HCT116 (cell line): ENCODE results near the gene FKBP5. TPM values are rescaled to one million over a fixed set of nuclear protein-coding genes. Genes with fewer than 3 reads are reported as not detected.

Experiments used
- ATAC-seq: fragments of 200-7000 bp; cut with Tn5 transposase; 2 replicates; pipeline ENCODE4 v1.9.1; 2020; ENCODE audit warnings: mild to moderate bottlenecking, moderate library complexity
- BruUV-seq: library from RNA; stranded (reverse); fragments of 400-500 nt; replicated peaks from 2 replicates; lab custom pipeline; 2021; lab: Mats Ljungman, UMichigan
- CTCF ChIA-PET: fragments of 300-600 bp; sonication (Branson Sonifier 250); formaldehyde crosslinking; loops from one replicate; lab custom pipeline; 2021; ENCODE audit warnings: antibody characterized with exemption; lab: Charles Lee
- POLR2A ChIA-PET: fragments of 300-600, 350-600 bp; sonication (Branson Sonifier 250); formaldehyde crosslinking; loops from one replicate; lab custom pipeline; 2021; ENCODE audit warnings: antibody characterized with exemption; lab: Charles Lee
- RAD21 ChIA-PET, 2 experiments: fragments of 300-600 bp; sonication (Branson Sonifier 250); formaldehyde crosslinking; loops; one replicate each; lab custom pipeline; 2023; ENCODE audit warnings: low total read pairs in 2 of 2; ENCODE audit not compliant: uncharacterized antibody in 2 of 2, unreplicated experiment in 2 of 2, low non-redundant PET in 1 of 2; lab: Charles Lee
- DNase-seq: peaks from one replicate; pipeline ENCODE4 v3.0.0-alpha.2; 2010; ENCODE audit warnings: low read depth, low spot score
- H2AFZ ChIP-seq: fragments of 200-600 bp; shearing (Covaris generic), sonication (generic); 2 replicates; pipeline ENCODE4 v1.6.1; 2017; ENCODE audit warnings: low read depth, mixed run types, mixed read lengths, antibody characterized with exemption, low read length; ENCODE audit not compliant: poor library complexity, severe bottlenecking
- H3K27ac ChIP-seq: 2 replicates; pipeline ENCODE4 v1.5.1; 2012; ENCODE audit warnings: low read depth, low read length
- H3K27me3 ChIP-seq: fragments of 200-600 bp; sonication (generic); 2 replicates; pipeline ENCODE4 v1.6.1; 2016; ENCODE audit warnings: mixed run types, low read length, mixed read lengths; ENCODE audit not compliant: insufficient read depth
- H3K36me3 ChIP-seq, 2 experiments: fragments of 200-500 bp in 1 of 2; fragments of 200-600 bp in 1 of 2; sonication (Bioruptor generic) in 1 of 2; sonication (generic) in 1 of 2; 2 replicates each; pipeline versions ENCODE4 v1.5.1 to v1.6.1; 2014 to 2016; ENCODE audit warnings: low read length in 2 of 2, inconsistent platforms in 1 of 2, mixed read lengths in 1 of 2, mixed run types in 1 of 2; ENCODE audit not compliant: insufficient read depth in 2 of 2, control insufficient read depth in 1 of 2
- H3K4me1 ChIP-seq, 2 experiments: fragments of 200-600 bp in 1 of 2; sonication (generic) in 1 of 2; 2 replicates each; pipeline versions ENCODE4 v1.5.1 to v1.6.1; 2012 to 2017; ENCODE audit warnings: low read length in 2 of 2, inconsistent platforms in 1 of 2, mild to moderate bottlenecking in 1 of 2, mixed read lengths in 1 of 2, mixed run types in 1 of 2, moderate library complexity in 1 of 2; ENCODE audit not compliant: insufficient read depth in 2 of 2, control insufficient read depth in 1 of 2
- H3K4me2 ChIP-seq: fragments of 200-600 bp; sonication (generic); 2 replicates; pipeline ENCODE4 v1.6.1; 2017; ENCODE audit warnings: mixed run types, low read length, mixed read lengths
- H3K4me3 ChIP-seq, 2 experiments: fragments of 200-600 bp in 1 of 2; sonication (generic) in 1 of 2; replicated peaks in 1 of 2; 2 replicates each; pipeline ENCODE4 v1.5.1; 2011 to 2016; ENCODE audit warnings: low read length in 2 of 2, control low read depth in 1 of 2, low read depth in 1 of 2, mild to moderate bottlenecking in 1 of 2, mixed read lengths in 1 of 2, mixed run types in 1 of 2
- H3K79me2 ChIP-seq: fragments of 200-600 bp; sonication (generic); 2 replicates; pipeline ENCODE4 v1.6.1; 2017; ENCODE audit warnings: mild to moderate bottlenecking, mixed run types, low read length, moderate library complexity, mixed read lengths; ENCODE audit not compliant: insufficient read depth
- H3K9ac ChIP-seq: fragments of 200-600 bp; sonication (generic); 2 replicates; pipeline ENCODE4 v1.6.1; 2016; ENCODE audit warnings: low read length, mixed read lengths
- H3K9me2 ChIP-seq: fragments of 200-600 bp; sonication (generic), shearing (Covaris generic); 2 replicates; pipeline ENCODE4 v1.6.1; 2017; ENCODE audit warnings: mixed run types, mild to moderate bottlenecking, moderate library complexity; ENCODE audit not compliant: insufficient read depth
- H3K9me3 ChIP-seq, 2 experiments: fragments of 200-500 bp in 1 of 2; fragments of 200-600 bp in 1 of 2; sonication (Bioruptor generic) in 1 of 2; sonication (generic) in 1 of 2; 2 replicates each; pipeline ENCODE4 v1.6.1; 2014 to 2017; ENCODE audit warnings: low read length in 2 of 2, mixed read lengths in 2 of 2, inconsistent platforms in 1 of 2, low read depth in 1 of 2, mild to moderate bottlenecking in 1 of 2, mixed run types in 1 of 2, moderate library complexity in 1 of 2; ENCODE audit not compliant: control insufficient read depth in 1 of 2, insufficient read depth in 1 of 2
- H4K20me1 ChIP-seq: fragments of 200-600 bp; sonication (generic), shearing (Covaris generic); 2 replicates; pipeline ENCODE4 v1.6.1; 2017; ENCODE audit warnings: mixed run types, mild to moderate bottlenecking, moderate library complexity; ENCODE audit not compliant: insufficient read depth
- ATF3 ChIP-seq: IDR thresholded peaks from 2 replicates; pipeline ENCODE4 v1.6.1; 2012
- CEBPB ChIP-seq: IDR thresholded peaks from 2 replicates; pipeline ENCODE4 v1.6.1; 2012; ENCODE audit warnings: low read depth
- EZH2 ChIP-seq: fragments of 200-600 bp; sonication (generic); IDR thresholded peaks from 2 replicates; pipeline ENCODE4 v1.6.1; 2017; ENCODE audit warnings: antibody characterized with exemption, mixed run types
- EZH2phosphoT487 ChIP-seq: fragments of 200-600 bp; IDR thresholded peaks from 2 replicates; pipeline ENCODE4 v1.6.1; 2018; ENCODE audit warnings: antibody characterized with exemption, borderline replicate concordance
- POLR2AphosphoS5 ChIP-seq: IDR thresholded peaks from 2 replicates; pipeline ENCODE4 v1.6.1; 2011; ENCODE audit warnings: mild to moderate bottlenecking, low read depth, low read length, moderate library complexity
- RAD21 ChIP-seq: IDR thresholded peaks from 2 replicates; pipeline ENCODE4 v1.6.1; 2012; ENCODE audit warnings: low read depth, mild to moderate bottlenecking
- REST ChIP-seq: IDR thresholded peaks from 2 replicates; pipeline ENCODE4 v1.6.1; 2012; ENCODE audit warnings: low read depth
- SIN3A ChIP-seq: IDR thresholded peaks from 2 replicates; pipeline ENCODE4 v1.6.1; 2012; ENCODE audit warnings: low read depth
- SP1 ChIP-seq: IDR thresholded peaks from 2 replicates; pipeline ENCODE4 v1.6.1; 2012; ENCODE audit warnings: low read depth
- SRF ChIP-seq: IDR thresholded peaks from 2 replicates; pipeline ENCODE4 v1.6.1; 2012; ENCODE audit warnings: low read depth
- YY1 ChIP-seq: IDR thresholded peaks from 2 replicates; pipeline ENCODE4 v1.6.1; 2011; ENCODE audit warnings: low read length, low read depth, moderate library complexity, mild to moderate bottlenecking; ENCODE audit not compliant: insufficient replicate concordance; ENCODE audit errors: extremely low read depth
- ZBTB33 ChIP-seq: IDR thresholded peaks from 2 replicates; pipeline ENCODE4 v1.6.1; 2011; ENCODE audit warnings: mild to moderate bottlenecking, low read length, moderate library complexity; ENCODE audit not compliant: insufficient replicate concordance; ENCODE audit errors: extremely low read depth
- ZFX ChIP-seq: fragments of 450-650 bp; IDR thresholded peaks from 2 replicates; pipeline ENCODE4 v1.6.1; 2017
- intact Hi-C: fragments of 100-400 bp; cut with micrococcal nuclease; formaldehyde crosslinking; loops from 2 replicates; pipeline ENCODE4 v1.10.0; 2022
- total RNA-seq: library from RNA; stranded (reverse); gene quantifications from one replicate; pipeline ENCODE4 v1.2.1, GENCODE V29; 2021; ENCODE audit not compliant: unreplicated experiment

The FKBP5 gene
- total RNA-seq, 1 experiment from 2014 or later, result 50.3 TPM

- H2AFZ ChIP-seq, result no peak overlapping the region
- H3K36me3 ChIP-seq, result no peaks in the 10 kb centered on the region
- H3K4me3 ChIP-seq, result no peak overlapping the region
- DNase-seq (no peak), ATAC-seq (no peak)
- H4K20me1 ChIP-seq, result no peaks in the 10 kb centered on the region
- BruUV-seq, result no TSS peak
- intact Hi-C loops, result no loop called here
- no peaks in the 10 kb centered on the region for H3K27me3 ChIP-seq
- no peak overlapping the region for H3K27ac ChIP-seq
- H3K4me2 ChIP-seq, result no peak overlapping the region
- peaks cover 95% of the 10 kb centered on the region for H3K79me2 ChIP-seq
- RAD21 ChIA-PET, result no interaction called here
- H3K9me3 ChIP-seq, result no peaks in the 10 kb centered on the region
- TF ChIP-seq SIN3A (no peak), ZFX (no peak), REST (no peak), RAD21 (no peak), CEBPB (no peak), YY1 (no peak), SRF (no peak), POLR2AphosphoS5 (no peak), ZBTB33 (no peak), EZH2 (no peak), ATF3 (no peak), EZH2phosphoT487 (no peak), SP1 (no peak)
- H3K4me1 ChIP-seq, result peaks cover 0 to 4% of the 10 kb centered on the region in 2 experiments; a peak in 1 of 4 replicates
- no peaks in the 10 kb centered on the region for H3K9me2 ChIP-seq
- CTCF ChIA-PET, result no interaction called here
- POLR2A ChIA-PET, result no interaction called here
- no peak overlapping the region for H3K9ac ChIP-seq
These were observed 19.2 kb downstream of the FKBP5 start for GRCh38 chr6:35669451-35670045.
